HG02852 (cell line): ENCODE data around the gene UMPS.

Experiments used
- ATAC-seq: cut with Tn5 transposase; IDR thresholded peaks from one replicate; pipeline ENCODE4 v1.9.1; 2021; ENCODE audit warnings: mild to moderate bottlenecking, moderate library complexity; ENCODE audit not compliant: unreplicated experiment

The UMPS gene

DNA sequence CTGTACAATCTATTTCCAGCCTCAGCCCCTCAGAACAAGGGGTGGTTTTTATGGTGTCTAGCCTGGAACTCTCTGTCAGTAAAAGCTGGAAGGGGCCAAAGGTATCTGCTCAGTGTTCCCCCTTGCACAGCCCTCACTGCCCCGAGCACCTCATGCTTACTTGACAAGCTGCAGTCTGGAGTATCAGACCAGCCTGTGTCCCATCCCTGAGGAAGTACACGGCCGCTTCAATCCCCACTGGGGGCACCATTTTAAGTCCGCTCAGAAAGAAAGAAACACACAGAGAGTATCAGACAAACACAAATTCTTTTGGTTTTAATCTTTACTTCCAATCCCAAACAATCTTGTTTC is 32.4 kb downstream of the UMPS start:
- no peak for ATAC-seq

DNA sequence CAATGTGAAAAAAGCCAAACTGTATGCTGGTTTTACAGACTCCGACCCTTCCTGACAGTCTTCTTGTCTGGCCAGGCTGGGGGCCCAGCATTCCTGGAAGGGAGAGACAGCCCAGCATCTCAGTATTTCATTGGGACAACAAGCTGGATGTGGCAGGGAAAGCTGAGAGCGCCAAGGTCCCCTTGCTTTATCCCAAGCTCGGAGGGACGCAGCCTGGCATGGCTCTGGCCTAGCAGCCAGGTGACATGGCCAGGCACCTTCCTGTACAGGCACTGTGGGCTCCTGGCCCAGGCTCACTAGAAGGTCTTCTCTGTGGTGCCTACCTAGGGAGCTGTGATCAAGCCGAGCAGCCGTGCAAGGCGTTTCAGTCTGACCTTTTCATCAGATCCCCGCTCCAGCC is 33.0 kb downstream of the UMPS start:
- no peak for ATAC-seq

DNA sequence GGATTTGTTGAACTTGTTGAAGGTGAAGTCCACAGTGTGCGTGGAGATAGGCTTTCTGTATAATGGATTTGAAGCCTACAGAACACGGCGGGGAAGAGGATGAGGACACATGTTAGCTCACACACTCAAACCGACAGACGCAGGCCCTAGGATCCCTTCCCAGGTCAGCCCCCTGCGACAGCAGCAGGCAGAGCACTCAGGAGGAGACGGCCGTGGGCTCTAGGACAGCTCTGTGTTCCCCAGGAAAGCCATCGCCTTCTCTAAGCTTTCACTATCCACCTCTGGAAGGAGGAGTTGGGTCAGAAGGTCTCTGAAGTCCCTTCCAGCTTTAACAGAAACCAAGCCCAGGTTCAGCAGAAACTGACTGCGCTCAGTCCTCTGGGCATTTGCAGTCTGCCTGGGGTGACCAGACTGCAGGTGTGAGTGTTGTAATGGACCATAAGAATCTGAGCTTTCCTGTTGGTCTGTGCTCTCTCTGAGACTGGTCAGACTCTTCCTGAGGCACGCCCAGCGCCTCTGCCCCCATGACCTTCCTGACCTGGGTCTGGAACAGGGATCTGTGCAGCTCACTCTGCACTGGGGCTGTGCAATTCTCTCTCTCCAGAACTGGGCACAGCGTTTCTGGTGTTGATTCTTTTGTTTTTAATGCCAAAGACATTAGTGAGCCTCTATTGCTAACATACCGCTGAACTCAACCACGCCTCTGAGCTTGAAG is 33.5 kb downstream of the UMPS start:
- no peak for ATAC-seq

- ATAC-seq = no peak
These were observed 34.5 kb downstream of the UMPS start for GRCh38 chr3:124764746-124765145.

- no peak for ATAC-seq
These were observed 35.1 kb downstream of the UMPS start for GRCh38 chr3:124765197-124765840.

DNA sequence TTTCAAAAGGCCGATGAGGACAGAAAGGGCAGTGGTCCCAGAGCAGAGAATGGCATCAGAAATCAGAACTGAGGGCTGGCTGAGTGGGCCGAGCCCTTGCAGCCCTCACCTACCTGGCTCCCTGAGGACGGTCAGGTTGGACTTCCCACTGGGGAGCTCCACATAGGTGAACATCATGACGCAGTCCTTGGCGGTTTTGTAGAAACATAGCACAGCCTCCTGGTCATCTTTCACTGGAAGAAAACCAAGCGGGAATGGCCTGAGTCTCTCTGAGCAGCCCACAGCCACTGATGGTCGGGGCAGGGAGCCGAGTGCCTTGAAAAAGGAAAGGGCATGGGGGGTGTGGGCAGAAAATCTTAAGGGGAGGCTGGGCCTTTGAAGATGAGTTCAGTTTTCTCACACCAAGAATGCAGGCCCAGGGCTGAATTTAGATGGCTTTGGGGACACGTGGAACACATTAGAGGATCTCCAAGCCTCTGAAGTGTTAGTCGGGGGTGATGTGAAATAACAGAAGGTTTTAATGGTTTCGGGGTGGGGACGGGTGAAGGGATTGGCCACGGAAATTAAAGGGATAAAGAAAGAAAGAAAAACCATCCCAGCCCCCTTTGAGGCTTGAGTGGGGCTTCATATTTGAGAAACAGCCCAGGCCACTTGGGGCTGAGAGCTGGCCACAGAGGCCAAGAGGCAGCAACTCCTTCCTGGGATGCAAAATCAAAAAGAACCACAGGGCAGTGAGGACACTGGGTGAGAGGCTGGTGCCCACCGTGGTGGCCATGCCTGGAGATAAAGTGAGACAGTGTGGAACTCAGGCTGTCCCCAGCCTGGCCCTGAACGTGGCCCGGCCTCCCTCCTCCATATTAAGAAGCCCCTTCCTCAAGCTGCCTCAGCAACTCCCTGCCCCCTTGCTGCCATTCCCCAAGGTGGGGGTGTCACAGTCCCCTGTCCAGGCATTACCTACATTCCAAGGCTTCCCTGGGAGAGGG is 36.2 kb downstream of the UMPS start:
- no peak for ATAC-seq

GRCh38 chr3:124767264-124767663 is 37.0 kb downstream of the UMPS start:
- ATAC-seq = no peak

DNA sequence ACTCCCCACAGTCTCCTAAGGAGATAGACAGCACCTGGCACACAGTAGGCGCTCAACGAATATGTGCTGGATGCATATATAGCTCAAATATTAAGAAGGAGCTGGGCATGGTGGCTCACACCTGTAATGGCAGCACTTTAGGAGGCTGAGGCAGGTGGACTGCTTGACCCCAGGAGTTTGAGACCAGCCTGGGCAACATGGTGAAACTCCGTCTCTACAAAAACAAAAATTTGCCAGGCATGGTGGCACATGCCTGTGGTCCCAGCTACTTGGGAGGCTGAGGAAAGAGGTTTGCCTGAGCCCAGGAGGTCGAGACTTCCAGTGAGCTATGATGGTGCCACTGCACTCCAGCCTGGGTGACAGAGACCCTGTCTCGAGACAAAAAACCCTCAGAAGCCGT is 37.4 kb downstream of the UMPS start:
- ATAC-seq = no peak

DNA sequence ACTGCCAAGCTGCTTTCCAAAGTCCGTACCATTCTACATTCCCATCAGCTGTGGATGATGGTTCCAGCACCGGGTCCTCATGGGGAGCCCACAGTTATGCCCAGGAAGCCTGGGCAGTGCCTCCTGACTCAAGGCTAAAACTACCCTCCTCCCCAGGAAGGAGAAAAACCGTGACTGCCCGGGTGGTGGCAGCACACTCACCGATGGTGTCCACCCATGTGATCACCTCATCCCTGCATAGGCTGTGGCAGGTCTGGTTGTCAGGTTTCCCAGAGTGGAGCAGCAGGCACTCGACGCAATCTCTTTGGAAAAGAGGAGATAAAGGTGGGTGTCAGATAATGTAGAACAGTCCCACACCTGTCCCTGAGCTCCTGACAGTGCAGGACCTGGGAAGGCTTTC is 38.6 kb downstream of the UMPS start:
- no peak for ATAC-seq

GRCh38 chr3:124769462-124769861 is 39.2 kb downstream of the UMPS start:
- ATAC-seq = no peak

GRCh38 chr3:124770336-124771082 is 40.3 kb downstream of the UMPS start:
- no peak for ATAC-seq

DNA sequence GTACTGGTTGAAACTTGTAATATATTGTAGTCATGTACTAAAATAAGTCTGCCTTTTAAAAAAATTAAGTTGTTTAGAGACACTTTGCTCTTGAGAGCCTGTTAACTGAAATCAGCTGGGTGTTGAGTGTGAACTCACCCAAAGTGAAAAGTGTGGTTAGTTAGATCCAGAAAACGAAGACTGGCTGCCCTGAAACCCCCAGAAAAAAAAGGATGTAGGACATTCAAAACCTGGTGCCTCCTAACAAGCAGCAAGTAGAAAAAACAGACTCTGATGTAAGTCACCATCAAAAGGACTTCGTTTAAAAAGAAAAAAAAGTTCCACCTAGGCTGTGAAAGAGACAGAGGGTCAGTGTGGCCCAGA is 40.8 kb downstream of the UMPS start:
- ATAC-seq = no peak

DNA sequence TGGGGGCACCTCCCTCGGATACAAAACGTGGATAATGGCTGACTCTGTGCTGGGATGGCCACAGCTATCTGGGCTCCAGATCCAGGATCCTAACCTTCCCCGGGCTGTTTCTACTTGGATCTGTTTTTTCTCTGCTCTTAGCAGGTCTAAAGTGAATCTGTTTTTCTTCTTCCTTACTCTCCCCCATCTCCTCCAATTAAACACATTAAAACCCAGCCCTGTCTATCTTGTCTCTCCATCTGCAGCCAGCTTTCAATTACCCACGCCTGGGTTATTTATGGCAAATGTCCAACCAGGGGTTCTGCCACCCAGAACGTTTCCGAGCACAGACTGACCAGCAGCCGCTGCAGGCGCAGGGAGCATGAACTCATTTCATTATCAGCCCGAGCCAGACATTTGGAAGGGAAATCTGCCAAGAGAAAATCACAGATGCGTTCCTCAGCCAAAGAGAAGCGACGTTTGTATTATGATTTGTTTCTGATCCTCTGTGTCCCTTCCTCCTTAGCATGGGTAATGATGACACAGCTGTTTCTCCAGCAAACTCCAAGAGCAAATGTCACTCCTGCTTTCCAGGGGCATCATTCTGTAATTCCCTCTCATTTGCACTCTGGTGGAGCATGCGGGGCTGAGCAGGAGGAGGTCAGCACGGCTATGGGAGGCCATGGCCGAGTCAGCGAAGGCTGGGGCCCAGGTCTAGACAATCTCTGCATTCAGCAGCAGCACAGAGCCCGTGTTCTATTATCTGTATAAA is 42.0 kb downstream of the UMPS start:
- no peak for ATAC-seq

DNA sequence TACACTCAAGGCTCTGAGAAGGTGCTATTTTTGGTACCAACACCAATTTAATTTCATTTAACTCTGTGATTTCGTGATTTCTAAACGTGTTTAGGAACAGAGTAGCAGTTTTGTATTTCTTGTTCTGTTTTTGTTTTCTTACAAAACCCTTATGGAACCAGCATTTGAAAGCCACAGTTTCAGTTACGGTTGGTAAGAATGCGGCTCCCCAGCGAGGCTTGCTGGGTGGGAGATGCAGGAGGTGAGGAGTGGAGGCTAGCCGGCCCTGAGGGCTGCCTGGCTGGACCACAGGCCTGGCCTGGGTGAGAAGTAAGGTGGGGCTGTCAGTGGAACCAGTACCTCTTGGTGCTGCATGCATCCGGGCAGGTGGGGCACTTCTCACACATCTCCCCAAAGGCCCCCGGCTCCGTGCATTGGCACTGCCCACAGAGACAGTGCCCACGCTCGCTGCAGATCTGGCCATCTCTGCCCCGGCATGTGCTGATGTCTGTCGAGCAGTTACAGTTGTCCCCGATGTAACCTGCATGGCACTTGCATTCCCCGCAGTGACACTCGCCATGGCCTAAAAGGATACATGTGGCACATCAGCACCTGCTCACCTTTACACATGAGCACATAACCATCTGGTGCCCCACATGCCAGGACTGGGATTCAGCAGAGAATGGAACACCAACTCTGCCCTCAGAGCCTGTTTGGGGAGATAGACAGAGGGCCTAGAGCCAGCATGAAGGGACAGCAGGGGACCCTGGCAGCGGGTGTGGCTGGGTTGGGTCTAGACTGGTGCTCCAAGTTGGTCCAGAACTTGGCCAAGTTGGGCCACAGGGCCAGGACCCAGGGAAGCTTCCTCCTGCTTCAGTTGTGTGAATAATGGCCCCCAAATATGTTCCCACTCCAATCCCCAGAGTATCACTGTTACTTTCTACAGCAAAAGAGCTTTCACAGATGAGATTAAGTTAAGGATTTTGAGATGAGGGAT is 43.4 kb downstream of the UMPS start:
- no peak for ATAC-seq

- ATAC-seq = no peak
These were observed 44.1 kb downstream of the UMPS start for GRCh38 chr3:124774327-124774718.

DNA sequence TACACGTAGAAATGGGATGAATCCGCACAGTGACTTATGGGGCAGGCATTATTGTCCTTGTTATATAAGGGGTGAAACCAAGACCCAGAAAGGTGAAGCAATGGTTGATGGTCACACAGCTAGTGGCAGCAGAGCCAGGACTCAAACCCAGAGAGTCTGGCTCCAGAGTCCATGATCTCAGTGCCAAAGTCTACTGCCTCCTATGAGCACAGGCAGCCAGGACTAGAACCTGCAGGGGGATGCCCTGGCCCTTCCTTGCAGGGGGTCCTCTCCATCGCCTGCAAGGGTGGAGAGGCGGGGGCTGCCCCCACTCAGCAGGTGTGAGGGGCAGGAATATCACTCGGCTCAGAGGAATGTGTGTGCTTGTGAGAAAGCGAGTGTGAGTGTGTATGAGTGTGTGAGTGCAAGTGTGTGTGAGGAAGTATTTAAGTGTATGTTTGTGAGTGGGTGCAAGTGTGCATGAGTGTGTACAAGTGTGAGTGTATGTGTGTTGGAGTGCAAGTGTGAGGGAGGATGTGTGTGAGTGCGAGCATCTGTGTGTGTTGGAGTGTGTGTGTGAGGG is 44.7 kb downstream of the UMPS start:
- no peak for ATAC-seq

DNA sequence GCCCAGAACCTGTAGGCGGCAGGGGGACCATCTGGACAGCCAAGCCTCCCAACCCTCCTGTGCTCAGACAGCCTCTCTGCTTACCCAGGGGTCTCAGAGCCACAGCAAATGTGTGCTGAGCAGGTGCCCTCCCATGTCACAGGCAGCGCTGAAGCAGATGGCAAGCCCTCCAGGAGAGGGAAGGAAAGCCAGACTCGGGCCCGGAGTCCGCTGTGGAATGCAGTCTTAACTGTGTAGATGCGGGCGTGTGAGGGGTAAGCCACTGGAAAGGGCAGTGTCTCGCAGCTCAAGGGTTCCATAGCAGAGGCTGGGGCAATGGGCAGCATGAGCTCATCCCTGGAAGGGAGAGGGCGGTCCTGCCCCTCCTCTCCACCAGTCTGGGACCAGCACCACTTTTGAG is 45.6 kb downstream of the UMPS start:
- no peak for ATAC-seq

DNA sequence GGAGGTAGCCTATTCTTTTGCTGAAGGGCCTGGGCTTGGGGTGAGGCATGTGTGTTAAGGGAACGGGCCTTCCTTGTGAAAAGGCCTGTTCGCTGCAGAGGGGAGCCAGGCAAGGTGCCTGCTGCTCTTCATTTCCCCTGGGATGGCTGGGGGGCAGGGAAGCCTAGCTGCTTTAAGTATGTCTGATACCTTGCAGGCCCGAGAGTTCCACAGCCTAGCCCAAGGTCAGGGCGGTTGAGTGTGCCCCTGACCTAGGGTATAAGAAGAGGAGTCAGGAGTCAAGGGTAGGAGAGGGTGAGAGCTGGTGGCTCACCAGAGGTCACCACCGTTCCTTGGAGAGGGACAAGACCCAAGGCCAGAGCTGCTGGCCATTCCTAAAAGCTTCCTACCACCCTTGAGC is 46.6 kb downstream of the UMPS start:
- ATAC-seq = no peak
